HepG2 (cell line): ENCODE results near the gene NWD2. TPM values are rescaled to one million over a fixed set of nuclear protein-coding genes. Genes with fewer than 3 reads are reported as not detected.

Experiments
- ATAC-seq: fragments of 200-7000 bp; cut with Tn5 transposase; 3 replicates; pipeline ENCODE4 v1.9.1; 2020; ENCODE audit warnings: mild to moderate bottlenecking, moderate library complexity
- BruUV-seq: library from RNA; stranded (reverse); fragments of 400-500 nt; replicated peaks from 2 replicates; lab custom pipeline; 2021; lab: Mats Ljungman, UMichigan
- CTCF ChIA-PET: fragments of 300-600 bp; formaldehyde crosslinking; extraction: SDS; loops from one replicate; lab custom pipeline; 2021; ENCODE audit warnings: low total read pairs, inconsistent platforms, low intra/inter-chr PET ratio; lab: Yijun Ruan, JAX
- POLR2A ChIA-PET: fragments of 350-600 bp; sonication (Branson Sonifier 250); formaldehyde crosslinking; loops from one replicate; lab custom pipeline; 2020; ENCODE audit warnings: antibody characterized with exemption, inconsistent platforms; lab: Yijun Ruan, JAX
- DNase-seq: peaks from one replicate; pipeline ENCODE4 v3.0.0-alpha.2; 2015; ENCODE audit warnings: low spot score
- FAIRE-seq: peaks from 3 replicates; lab custom pipeline; 2011; peaks lifted over from hg19 to GRCh38; lab: Jason Lieb, UNC
- H2AFZ ChIP-seq: one replicate; pipeline ENCODE4 v1.6.1; 2011; ENCODE audit warnings: low read length, inconsistent platforms
- H3K27ac ChIP-seq: fragments of 300-600 bp; 3 replicates; pipeline ENCODE4 v1.8.0; 2011; ENCODE audit warnings: mixed run types, mild to moderate bottlenecking, mixed read lengths, low read length, inconsistent platforms; ENCODE audit not compliant: insufficient read depth; ENCODE audit errors: extremely low read length
- H3K27me3 ChIP-seq, 2 experiments: fragments of 200-600 bp in 1 of 2; 2 replicates in 1 of 2; 3 replicates in 1 of 2; pipeline versions ENCODE4 v1.6.0 to v1.8.0; 2011; ENCODE audit warnings: low read length in 2 of 2, mild to moderate bottlenecking in 2 of 2, moderate library complexity in 2 of 2, inconsistent platforms in 1 of 2; ENCODE audit not compliant: insufficient read depth in 2 of 2, control insufficient read depth in 1 of 2
- H3K36me3 ChIP-seq, 2 experiments: fragments of 200-600 bp in 1 of 2; replicated peaks in 1 of 2; 2 replicates in 1 of 2; 3 replicates in 1 of 2; pipeline versions ENCODE4 v1.5.1 to v1.8.0; 2011; ENCODE audit warnings: low read length in 2 of 2, inconsistent platforms in 1 of 2; ENCODE audit not compliant: insufficient read depth in 2 of 2, control insufficient read depth in 1 of 2
- H3K4me1 ChIP-seq: 2 replicates; pipeline ENCODE4 v1.5.1; 2012; ENCODE audit warnings: low read length, inconsistent platforms; ENCODE audit not compliant: insufficient read depth
- H3K4me2 ChIP-seq: 2 replicates; pipeline ENCODE4 v1.6.0; 2011; ENCODE audit warnings: low read depth, low read length, inconsistent platforms
- H3K4me3 ChIP-seq, 3 experiments: fragments of 200-600 bp in 1 of 3; sonication (generic), shearing (Covaris generic) in 1 of 3; replicated peaks in 1 of 3; 2 replicates each; pipeline ENCODE4 v1.5.1; 2011 to 2016; ENCODE audit warnings: low read length in 3 of 3, inconsistent platforms in 2 of 3, low read depth in 2 of 3, mild to moderate bottlenecking in 2 of 3, control low read depth in 1 of 3, mixed read lengths in 1 of 3; ENCODE audit not compliant: insufficient read depth in 1 of 3
- H3K79me2 ChIP-seq: one replicate; pipeline ENCODE4 v1.6.1; 2011; ENCODE audit warnings: low read length, inconsistent platforms; ENCODE audit not compliant: insufficient read depth
- H3K9ac ChIP-seq: 2 replicates; pipeline ENCODE4 v1.6.0; 2011; ENCODE audit warnings: mild to moderate bottlenecking, low read depth, low read length, inconsistent platforms; ENCODE audit not compliant: insufficient read depth
- H3K9me3 ChIP-seq: 2 replicates; pipeline ENCODE4 v1.5.1; 2012; ENCODE audit warnings: mild to moderate bottlenecking, low read length
- H4K20me1 ChIP-seq: 2 replicates; pipeline ENCODE4 v1.6.0; 2011; ENCODE audit warnings: inconsistent platforms, mild to moderate bottlenecking, low read length, moderate library complexity; ENCODE audit not compliant: insufficient read depth
- PHB2 ChIP-seq: fragments of 450-650 bp; IDR thresholded peaks from 2 replicates; pipeline ENCODE4 v1.6.1; 2018; ENCODE audit not compliant: partially characterized antibody
- PRPF4 ChIP-seq: fragments of 200-400 bp; formaldehyde crosslinking; IDR thresholded peaks from 2 replicates; pipeline ENCODE4 v1.6.1; 2016; ENCODE audit warnings: low read length, low read depth; ENCODE audit not compliant: poor library complexity, severe bottlenecking
- REL ChIP-seq: sonication (generic); formaldehyde crosslinking; conservative IDR thresholded peaks from 2 replicates; pipeline ENCODE4 v1.8.0; 2022; ENCODE audit warnings: mild to moderate bottlenecking, missing genetic modification reagents, moderate library complexity
- SALL1 ChIP-seq: sonication (generic); formaldehyde crosslinking; IDR thresholded peaks from 2 replicates; pipeline ENCODE4 v1.8.0; 2022; ENCODE audit warnings: mild to moderate bottlenecking, missing genetic modification reagents
- ZFP90 ChIP-seq: sonication (generic); formaldehyde crosslinking; IDR thresholded peaks from 2 replicates; pipeline ENCODE4 v1.8.0; 2022; ENCODE audit warnings: missing genetic modification reagents, mild to moderate bottlenecking, inconsistent platforms, borderline replicate concordance
- ZMYM2 ChIP-seq: sonication (generic); formaldehyde crosslinking; IDR thresholded peaks from 2 replicates; pipeline ENCODE4 v1.8.0; 2022; ENCODE audit warnings: mild to moderate bottlenecking, missing genetic modification reagents
- ZNF160 ChIP-seq: sonication (generic); formaldehyde crosslinking; IDR thresholded peaks from 2 replicates; pipeline ENCODE4 v1.8.0; 2022; ENCODE audit warnings: mild to moderate bottlenecking, inconsistent platforms, missing genetic modification reagents
- ZNF253 ChIP-seq: sonication (generic); formaldehyde crosslinking; IDR thresholded peaks from 2 replicates; pipeline ENCODE4 v1.8.0; 2022; ENCODE audit warnings: mild to moderate bottlenecking, missing genetic modification reagents, borderline replicate concordance
- ZNF280D ChIP-seq: sonication (generic); formaldehyde crosslinking; IDR thresholded peaks from 2 replicates; pipeline ENCODE4 v1.5.1; 2020; ENCODE audit warnings: mild to moderate bottlenecking, missing genetic modification reagents
- ZNF775 ChIP-seq: sonication (generic); formaldehyde crosslinking; IDR thresholded peaks from 2 replicates; pipeline ENCODE4 v1.4.0; 2020; ENCODE audit warnings: missing genetic modification reagents, mild to moderate bottlenecking, moderate library complexity, borderline replicate concordance
- ZNF839 ChIP-seq: sonication (generic); formaldehyde crosslinking; IDR thresholded peaks from 2 replicates; pipeline ENCODE4 v1.4.0; 2020; ENCODE audit warnings: missing genetic modification reagents, mild to moderate bottlenecking, borderline replicate concordance
- ZSCAN20 ChIP-seq: sonication (generic); formaldehyde crosslinking; IDR thresholded peaks from 2 replicates; pipeline ENCODE4 v1.4.0; 2020; ENCODE audit warnings: missing genetic modification reagents, mild to moderate bottlenecking, borderline replicate concordance
- WGBS: methylation state at CpG from one replicate; pipeline ENCODE4 v1.1.6; 2017; ENCODE audit warnings: low lambda C conversion rate; 5-methylcytosine and 5-hydroxymethylcytosine counted together
- in situ Hi-C: cut with HindIII; loops from 2 replicates; pipeline ENCODE4 v1.10.0; 2017; ENCODE audit warnings: low pct_unique_long_range_greater_than_20kb; ENCODE audit not compliant: extremely low pct_ligation_motif_present
- intact Hi-C: fragments of 100-400 bp; cut with micrococcal nuclease; formaldehyde crosslinking; loops from one replicate; pipeline ENCODE4 v1.10.0; 2022; ENCODE audit not compliant: unreplicated experiment
- polyA plus RNA-seq, 8 experiments: library from polyadenylated mRNA; depleted of rRNA in 3 of 8; stranded (reverse) in 7 of 8; unstranded in 1 of 8; fragments of >200 nt; fragmentation: Illumina TruSeq in 4 of 8; extraction: Trizol in 4 of 8; gene quantifications; 2 replicates each; pipeline versions ENCODE4 v1.2.1 to v1.2.3, GENCODE V29; 2011 to 2016; ENCODE audit warnings: low read depth in 4 of 8, missing spikeins in 1 of 8, mixed read lengths in 1 of 8; ENCODE audit not compliant: insufficient read depth in 1 of 8
- total RNA-seq, 5 experiments: library from RNA; depleted of rRNA; stranded (reverse); fragments of >200 nt; fragmentation: Illumina TruSeq; extraction: Trizol; gene quantifications; 2 replicates each; pipeline ENCODE4 v1.2.3, GENCODE V29; 2016; ENCODE audit warnings: low read depth in 1 of 5

NWD2 gene
- total and polyA plus RNA-seq, 2 of the 13 experiments (the other 11 are each of a cell fraction or from before 2014, with no cell fraction given) = not detected

- in situ Hi-C loops = no loop called here
- Histone ChIP-seq H3K79me2 (no peaks in the 10 kb centered on the region), H3K27me3 (no peaks in the 10 kb centered on the region)
- FAIRE-seq (no peak), ATAC-seq (no peak)
- TF ChIP-seq ZNF160 (CRISPR knock-in tag) (no peak), REL (CRISPR knock-in tag) (no peak), ZMYM2 (no peak)
- TF ChIP-seq, all 625 proteins: peak for 0
- no peak overlapping the region for H2AFZ ChIP-seq
- H4K20me1 ChIP-seq = no peaks in the 10 kb centered on the region
- no peak overlapping the region for H3K4me3 ChIP-seq
- no TSS peak for BruUV-seq
- no peaks in the 10 kb centered on the region for H3K36me3 ChIP-seq
- no peaks in the 10 kb centered on the region for H3K9me3 ChIP-seq
- ChIA-PET CTCF (no interaction called here), POLR2A (no interaction called here)
- intact Hi-C loops = no loop called here
- H3K9ac ChIP-seq = no peak overlapping the region
- H3K4me1 ChIP-seq = no peaks in the 10 kb centered on the region
- no peak overlapping the region for H3K27ac ChIP-seq
- no peak overlapping the region for H3K4me2 ChIP-seq
- DNase-seq = no peak
These were observed 121.3 kb downstream of the NWD2 start for GRCh38 chr4:37365888-37366287.

- H2AFZ ChIP-seq = no peak overlapping the region
- H3K79me2 ChIP-seq = no peaks in the 10 kb centered on the region
- intact Hi-C loops = no loop called here
- WGBS = 53% methylated on average over 3 of the region's 3 CpGs
- no peak overlapping the region for H3K27ac ChIP-seq
- ATAC-seq (no peak), FAIRE-seq (no peak), DNase-seq (no peak)
- in situ Hi-C loops = no loop called here
- no peaks in the 10 kb centered on the region for H3K36me3 ChIP-seq
- no TSS peak for BruUV-seq
- ChIA-PET CTCF (no interaction called here), POLR2A (no interaction called here)
- no peak overlapping the region for H3K4me3 ChIP-seq
- no peak overlapping the region for H3K9ac ChIP-seq
- no peaks in the 10 kb centered on the region for H3K4me1 ChIP-seq
- no peaks in the 10 kb centered on the region for H4K20me1 ChIP-seq
- TF ChIP-seq PHB2 (no peak), ZNF775 (CRISPR knock-in tag) (no peak), SALL1 (CRISPR knock-in tag) (no peak), ZFP90 (CRISPR knock-in tag) (no peak), ZSCAN20 (CRISPR knock-in tag) (no peak), PRPF4 (no peak), ZNF839 (CRISPR knock-in tag) (no peak), ZNF253 (no peak), ZNF280D (CRISPR knock-in tag) (no peak)
- no peaks in the 10 kb centered on the region for H3K9me3 ChIP-seq
- H3K27me3 ChIP-seq = no peaks in the 10 kb centered on the region
- no peak overlapping the region for H3K4me2 ChIP-seq
These were observed 123.4 kb downstream of the NWD2 start for GRCh38 chr4:37367901-37368300.
